ENCODE measurements around the gene EML3.
"Not testable (repeated sequence)": the region's sequence is repeated elsewhere in the genome, so short reads cannot be mapped to it uniquely, and the experiment has no call there.

DNA sequence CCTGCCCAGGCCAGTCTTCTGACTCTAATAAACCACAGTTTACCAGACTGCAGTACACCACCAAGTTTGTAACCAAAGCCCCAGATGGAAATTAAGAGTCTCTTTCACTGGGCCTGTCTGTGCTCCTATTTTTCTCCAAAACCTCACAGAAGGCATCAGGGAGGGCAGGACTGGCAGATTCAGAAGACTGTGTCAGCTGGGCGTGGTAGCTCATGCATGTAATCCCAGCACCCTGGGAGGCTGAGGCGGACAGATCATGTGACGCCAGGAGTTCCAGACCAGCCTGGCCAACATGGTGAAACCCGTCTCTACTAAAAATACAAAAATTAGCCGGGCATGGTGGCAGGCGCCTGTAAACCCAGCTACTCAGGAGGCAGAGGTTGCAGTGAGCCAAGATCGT, 27.2 kb downstream of the EML3 start:
- not testable (repeated sequence) for TF ChIP-seq CTCF, POLR2A (IDR thresholded peaks at IDR 0.05)
